D341Med (cell line): ENCODE data around the gene SLC25A14.

Experiments used
- DNase-seq: peaks from one replicate; pipeline ENCODE4 v3.0.0; 2012; ENCODE audit warnings: low spot score

SLC25A14 gene

DNA sequence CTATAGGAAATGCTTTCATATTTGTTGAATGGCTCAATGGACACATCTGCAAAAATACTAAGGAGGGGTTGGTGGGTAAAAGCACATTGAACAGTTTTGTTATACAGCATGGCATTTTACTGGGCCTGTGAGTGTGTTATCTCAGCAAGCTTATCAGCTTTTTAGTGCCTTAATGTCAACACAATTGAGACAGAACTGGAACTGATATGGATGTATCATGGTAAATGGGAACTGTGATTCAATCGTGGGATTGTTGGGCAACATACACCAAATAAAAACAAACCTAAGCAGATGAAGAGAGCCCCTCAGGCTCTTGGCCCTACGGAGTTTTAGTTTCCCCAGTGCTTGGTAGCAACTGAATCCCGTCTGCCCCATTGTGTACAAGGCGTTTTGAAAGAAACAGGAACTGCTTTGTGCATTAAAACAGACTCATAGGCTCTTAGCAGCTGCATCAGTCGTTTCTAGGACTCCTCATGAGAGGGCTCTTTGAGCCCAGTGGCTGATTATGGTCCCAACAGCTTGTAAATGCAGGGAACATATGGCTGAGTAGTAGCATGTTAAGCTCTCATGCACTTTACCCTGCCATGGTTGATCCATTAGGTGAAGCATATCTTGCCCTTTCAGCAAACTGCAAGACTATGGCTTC, 38.4 kb downstream of the SLC25A14 start:
- DNase-seq = peak; percentile 30

DNA sequence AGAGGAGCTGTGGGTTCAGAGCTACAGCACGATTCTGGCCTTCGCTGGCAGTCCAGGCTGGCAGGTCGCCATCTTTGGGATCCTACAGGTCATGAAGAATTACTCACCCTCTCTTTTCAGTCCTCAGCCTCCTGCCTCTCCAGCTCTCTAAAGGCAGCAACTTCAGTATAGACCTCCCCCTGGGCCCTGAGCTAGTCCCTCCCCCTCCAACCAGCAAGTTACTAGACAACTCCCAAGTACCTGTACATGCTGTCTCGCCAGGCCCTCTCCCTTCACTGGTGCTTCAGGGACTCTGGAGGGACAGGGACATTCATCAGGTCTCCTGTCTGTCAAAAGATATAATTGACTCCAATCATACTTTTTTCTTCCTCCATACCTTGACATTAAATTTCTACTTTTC, 45.8 kb downstream of the SLC25A14 start, which contains the start of gene GPR119:
TSS of gene GPR119 (minus strand) at position 155 of the 400 bp plus-strand sequence. CDS start 227 bp downstream, outside the sequence.
- DNase-seq = no peak

DNA sequence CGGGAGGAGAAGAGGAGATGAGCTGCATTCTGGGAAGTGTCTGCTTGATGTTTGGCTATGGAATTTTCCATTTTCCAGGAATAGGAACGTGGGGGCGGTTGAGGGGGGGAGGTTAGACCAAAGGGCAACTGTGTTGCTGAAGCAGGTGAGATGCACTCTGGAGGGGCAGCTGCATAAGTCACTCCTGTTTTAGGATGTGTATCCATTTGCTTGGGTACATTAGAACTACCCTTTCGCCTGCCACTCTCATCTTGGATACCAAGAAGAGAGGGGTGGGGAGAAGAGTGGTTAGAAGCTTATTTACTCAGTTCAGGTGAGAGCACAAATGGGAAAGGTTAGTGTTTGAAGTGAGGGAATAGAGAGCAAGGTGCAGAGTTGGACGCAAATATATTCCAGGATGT, 46.7 kb downstream of the SLC25A14 start:
- no peak for DNase-seq

DNA sequence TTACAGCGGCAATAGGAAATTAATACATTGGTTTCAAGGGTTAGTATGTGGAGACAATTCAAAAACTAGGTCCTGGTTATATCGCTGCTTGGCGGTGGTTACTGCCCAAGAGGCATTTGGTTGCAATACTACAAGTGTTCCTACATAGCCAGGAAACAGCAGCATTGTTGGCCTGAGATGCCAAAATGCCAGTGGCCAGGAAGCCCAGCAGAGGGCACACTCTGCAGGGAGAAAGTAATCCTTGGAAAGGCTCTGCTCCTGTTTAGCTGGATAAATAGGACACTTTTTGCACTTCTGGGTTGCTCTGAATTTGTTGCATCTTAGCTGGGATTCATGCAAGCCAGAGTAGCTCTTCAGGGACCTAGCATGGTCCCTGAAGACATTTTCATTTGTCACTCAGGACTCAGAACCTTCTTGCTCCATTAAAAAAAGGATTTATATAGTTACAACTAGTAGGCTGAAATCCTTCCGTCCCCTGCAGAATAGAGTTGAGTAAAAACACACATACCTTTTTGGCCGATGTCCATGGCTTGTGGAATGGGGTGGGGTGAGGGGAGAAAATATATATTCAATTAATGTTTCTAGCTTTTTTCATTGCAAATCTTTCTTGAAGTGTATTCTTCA, 53.8 kb downstream of the SLC25A14 start:
- DNase-seq = peak; percentile 69

DNA sequence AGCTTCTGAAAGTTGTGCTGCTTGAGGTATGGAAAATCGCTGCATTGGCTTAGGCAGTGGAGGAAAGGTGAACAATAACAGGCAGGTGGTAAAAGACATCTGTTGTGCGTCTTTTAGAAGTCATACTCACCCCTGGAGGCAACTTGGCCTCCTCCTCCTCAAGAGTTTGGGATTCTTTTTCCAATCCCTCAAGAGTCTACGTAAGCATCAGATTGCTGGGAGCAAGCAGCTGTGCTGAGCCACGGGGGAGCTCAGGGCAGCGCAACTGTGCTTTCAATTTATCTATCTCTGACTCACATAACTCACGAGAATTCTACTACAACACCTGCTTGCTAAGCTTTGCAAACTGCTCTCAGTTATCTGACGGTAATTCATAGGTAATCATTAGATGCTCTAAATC, 55.6 kb downstream of the SLC25A14 start:
- DNase-seq = no peak

DNA sequence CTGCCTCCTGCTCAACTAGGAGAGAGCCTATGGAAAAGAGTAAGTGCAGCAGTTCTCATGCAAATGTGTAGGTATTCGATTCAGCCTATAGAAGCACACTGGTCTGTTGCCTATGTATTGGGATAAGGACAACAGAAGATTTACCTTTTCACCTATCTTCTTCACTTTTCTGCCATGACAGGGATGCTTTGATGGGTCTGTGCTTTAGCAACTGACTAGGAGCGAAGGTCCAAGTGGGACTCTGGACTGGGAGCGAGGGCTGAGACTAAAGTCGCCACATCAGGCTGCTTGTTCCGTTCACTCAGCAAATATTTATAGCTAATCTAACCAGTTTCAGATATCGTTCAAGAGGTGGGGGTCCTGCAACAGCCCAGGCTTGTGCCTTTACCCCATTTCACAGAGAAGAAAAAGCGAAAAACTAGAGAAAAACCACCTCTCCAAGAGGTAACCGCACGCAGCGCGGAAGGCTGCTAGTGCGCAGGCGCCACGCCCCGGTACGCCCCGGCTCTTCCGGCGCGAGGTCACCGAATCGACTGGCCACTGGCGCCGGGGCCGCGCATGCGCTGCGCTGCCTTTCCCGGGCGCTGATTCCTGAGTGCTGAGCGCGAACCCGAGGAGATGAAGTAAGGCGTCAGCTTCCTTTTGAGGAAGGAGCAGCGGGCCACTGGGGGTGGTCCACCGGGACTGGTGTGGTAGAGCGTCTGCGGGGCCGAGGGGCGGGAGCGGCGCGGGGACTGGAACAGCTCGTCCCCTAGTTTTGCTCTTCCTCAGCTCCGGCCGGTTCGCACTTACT, 61.9 kb downstream of the SLC25A14 start, which contains the start of gene RBMX2:
TSS of gene RBMX2 (plus strand) at position 573 of the 793 bp plus-strand sequence. CDS start at position 619, 46 bp downstream.
- DNase-seq = peak; percentile 97

DNA sequence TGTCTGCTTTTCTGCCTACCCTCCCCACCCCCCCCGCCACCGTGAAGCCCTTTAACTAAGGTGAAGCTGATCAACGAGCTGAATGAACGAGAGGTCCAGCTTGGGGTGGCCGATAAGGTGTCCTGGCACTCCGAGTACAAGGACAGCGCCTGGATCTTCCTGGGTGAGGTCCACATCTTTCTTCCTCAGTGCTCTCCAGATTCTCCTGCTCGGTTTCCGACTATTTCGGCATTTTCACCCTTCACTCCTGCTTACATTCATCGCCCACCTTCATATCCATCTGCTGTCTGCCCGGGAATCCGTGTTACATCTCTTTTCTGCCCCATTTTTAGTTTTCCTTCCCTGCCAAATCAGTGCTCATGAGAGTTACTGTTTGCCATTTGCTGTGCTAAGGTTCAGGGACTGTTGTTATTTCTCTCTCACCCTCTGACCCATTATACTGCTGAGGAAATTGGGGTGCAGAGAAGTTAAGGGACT, 62.5 kb downstream of the SLC25A14 start:
- DNase-seq = no peak

DNA sequence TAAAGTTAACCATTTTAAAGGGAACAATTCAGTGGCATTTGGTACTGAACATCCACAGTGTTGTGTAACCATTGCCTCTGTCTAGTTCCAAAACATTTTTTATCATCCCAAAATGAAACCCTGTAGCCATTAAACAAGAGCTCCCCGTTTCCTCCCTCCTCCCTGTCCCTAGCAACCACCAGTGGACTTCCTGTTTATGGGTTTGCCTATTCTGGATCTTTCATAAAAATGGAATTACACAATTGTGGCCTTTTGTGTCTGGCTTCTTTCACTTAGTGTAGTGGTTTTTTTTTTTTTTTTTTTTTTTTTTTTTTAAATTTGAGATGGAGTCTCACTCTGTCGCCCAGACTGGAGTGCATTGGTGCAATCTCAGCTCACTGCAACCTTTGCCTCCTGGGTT, 73.7 kb downstream of the SLC25A14 start:
- DNase-seq = no peak

DNA sequence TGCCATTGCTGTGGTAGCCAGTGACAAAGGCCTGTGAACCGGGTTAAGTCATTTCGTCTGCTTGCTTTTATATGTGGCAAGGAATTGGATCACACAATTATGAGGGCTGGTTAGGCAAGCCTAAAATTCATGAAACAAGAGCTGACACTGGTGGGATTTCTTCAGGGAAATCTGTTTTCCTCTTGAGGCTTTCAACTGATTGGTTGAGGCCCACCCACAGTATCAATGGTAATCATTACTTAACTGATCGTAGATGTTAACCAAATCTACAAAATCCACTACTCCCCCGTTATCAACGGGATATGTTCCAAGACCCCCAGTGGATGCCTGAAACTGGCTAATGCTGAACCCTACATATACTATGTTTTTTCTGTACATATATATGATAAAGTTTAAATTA, 75.1 kb downstream of the SLC25A14 start:
- no peak for DNase-seq

DNA sequence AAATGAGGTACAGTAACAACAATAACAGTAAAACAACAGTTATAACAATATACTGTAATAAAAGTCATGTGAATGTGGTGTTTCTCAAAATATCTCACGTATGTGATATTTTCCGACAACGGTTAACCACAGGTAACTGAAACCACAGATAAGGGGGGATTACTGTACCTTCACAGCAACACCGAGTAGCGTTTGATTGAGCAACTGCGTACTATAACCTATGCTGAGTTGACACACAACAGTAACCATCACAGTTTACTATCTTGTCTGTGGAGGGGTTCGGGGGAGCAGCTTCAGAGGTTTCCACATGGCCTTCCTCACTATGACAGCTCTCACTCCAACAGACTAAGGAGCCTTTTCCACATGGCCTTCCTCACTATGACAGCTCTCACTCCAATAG, 75.5 kb downstream of the SLC25A14 start:
- no peak for DNase-seq

DNA sequence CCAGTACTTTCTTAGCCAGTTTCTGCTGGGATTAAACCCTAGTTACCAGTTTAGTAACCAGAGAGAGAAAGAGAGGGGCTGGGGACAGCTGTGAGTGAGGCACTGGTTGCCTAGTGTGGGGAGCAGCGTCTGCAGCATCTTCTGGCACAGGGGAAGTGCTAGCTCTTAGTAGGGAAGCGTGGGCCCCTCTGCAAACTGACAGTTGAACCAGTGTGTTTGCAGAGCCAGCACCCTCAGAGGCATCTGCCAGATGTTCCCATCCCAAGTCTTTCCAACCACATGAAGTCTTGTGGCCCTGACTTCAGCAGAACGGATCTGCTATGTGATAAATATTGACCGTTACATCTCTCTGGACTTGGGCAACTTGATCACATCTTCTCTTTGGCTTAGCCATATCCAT, 77.1 kb downstream of the SLC25A14 start:
- DNase-seq = no peak

DNA sequence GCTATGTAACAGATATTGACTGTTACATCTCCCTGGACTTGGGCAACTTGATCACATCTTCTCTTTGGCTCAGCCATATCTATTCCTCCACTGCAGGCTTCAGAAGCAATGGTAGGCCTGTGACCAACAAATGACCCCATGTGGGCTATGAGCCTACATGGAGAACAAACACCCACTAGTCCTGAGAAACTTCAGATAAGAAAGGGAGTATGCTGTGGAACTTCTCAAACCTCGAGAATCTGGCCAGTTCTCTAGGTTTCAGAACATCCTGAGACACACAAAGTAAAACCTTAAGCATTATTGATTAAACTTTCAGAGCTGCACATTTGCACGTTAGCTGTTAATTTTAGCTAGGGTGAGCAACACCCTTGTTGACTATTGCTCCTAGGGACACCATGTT, 78.3 kb downstream of the SLC25A14 start:
- no peak for DNase-seq

DNA sequence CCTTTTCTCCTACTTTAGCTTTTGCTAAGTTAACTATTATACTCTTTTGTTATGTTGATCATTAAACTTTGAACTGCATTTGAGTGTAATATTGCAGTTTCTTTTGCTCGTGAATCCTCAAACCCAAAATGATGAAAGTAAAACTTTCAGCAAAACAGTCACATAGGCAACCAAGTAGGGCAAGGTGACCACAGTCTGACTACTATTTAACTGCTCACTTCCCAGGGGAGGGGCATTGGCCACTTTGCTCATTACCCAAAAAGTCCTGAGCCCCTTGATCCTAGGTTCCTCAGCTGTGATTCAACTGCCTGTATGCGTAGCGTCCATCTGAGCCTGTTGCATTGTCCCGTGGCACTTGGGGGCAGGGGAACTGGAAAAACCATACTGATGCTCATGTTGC, 79.0 kb downstream of the SLC25A14 start:
- DNase-seq = no peak

DNA sequence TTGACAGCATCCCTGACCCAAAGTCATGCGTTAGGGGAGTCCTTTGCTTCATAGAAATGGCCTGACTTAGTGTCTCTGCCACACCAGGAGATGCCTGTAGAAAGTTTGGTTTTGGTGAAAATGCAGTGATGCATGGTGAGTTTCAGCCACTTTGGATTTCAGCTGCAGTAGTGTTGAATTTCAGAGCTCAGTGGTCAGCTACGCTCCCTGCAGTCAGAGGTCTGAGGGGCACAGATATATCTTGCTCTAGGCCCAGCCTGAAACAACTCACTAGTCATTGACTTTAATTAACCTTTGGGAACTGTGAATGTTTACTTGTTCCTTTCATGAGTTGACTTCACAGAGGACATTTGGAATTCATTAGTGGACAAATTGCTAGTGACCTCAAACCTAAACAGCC, 79.5 kb downstream of the SLC25A14 start:
- DNase-seq = no peak
